Measurements from ENCODE around the gene GSC2.

GSC2 gene, protein sequence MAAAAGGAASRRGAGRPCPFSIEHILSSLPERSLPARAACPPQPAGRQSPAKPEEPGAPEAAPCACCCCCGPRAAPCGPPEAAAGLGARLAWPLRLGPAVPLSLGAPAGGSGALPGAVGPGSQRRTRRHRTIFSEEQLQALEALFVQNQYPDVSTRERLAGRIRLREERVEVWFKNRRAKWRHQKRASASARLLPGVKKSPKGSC

GRCh38 chr22:19149991-19150390, at the start of gene GSC2:
GSC2 (minus strand) TSS chr22:19150292; CDS start chr22:19150283, 9 bp downstream.
- DNase-seq, result no peak

DNA sequence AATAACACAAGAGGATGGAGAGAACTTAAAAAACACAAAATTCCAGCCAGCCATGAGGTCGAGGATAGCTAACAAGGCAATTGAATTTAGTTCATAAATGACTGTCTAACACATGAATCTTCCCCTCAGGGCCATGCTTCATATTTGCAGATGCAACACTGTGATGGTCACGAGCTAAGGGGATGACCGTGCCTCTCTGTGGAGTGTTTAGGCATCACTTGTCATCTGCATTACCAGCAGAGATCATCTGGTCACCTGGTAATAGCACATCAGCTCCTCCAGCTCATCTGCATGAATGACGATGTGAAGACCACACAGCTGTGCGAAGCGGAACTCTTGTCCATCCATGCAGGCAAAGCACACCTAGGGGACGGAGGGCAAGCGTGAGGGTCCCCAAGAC, 49.4 kb upstream of the GSC2 start:
- no peak for DNase-seq

DNA sequence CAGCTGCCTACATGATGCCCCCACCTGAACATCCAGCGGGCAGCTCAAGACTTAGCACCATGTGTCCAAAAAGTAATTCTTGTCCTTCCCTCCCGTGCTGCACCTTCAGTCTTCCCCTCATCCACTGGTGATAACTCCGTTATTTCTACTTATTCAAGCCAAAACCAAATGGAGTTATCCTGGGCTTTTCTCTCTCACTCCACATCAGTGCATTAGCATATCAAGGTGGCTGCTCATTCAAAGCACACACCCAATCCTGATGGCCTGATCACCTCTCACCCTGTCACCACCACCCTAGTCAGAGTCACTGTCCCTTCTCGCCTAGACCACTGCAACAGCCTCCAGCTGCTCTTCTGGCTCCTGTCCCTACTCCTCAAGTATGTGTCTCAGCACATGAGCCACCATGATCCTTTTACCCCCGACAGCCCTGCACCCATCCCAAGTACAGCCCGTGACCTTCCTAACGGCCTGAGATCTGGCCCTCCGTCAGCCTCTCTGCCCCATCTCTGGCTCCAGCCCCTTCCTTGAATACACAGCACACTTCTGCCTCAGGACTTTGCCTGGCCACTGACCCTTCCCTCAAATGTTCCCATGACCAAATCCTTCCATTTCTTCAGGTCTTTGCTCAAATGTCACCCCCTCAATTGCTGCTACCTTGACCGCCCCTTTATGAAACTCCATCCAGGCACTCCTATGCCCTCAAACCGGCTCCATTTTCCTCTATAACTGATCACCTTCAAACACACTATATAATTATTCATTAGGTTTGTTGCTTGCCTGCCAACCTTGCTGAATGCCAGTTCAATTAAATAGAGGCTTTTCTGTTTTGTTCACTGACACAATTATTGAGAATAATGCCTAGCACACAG, 48.1 kb upstream of the GSC2 start:
- DNase-seq, result no peak

GRCh38 chr22:19196841-19197612, 46.9 kb upstream of the GSC2 start:
- DNase-seq, result no peak

DNA sequence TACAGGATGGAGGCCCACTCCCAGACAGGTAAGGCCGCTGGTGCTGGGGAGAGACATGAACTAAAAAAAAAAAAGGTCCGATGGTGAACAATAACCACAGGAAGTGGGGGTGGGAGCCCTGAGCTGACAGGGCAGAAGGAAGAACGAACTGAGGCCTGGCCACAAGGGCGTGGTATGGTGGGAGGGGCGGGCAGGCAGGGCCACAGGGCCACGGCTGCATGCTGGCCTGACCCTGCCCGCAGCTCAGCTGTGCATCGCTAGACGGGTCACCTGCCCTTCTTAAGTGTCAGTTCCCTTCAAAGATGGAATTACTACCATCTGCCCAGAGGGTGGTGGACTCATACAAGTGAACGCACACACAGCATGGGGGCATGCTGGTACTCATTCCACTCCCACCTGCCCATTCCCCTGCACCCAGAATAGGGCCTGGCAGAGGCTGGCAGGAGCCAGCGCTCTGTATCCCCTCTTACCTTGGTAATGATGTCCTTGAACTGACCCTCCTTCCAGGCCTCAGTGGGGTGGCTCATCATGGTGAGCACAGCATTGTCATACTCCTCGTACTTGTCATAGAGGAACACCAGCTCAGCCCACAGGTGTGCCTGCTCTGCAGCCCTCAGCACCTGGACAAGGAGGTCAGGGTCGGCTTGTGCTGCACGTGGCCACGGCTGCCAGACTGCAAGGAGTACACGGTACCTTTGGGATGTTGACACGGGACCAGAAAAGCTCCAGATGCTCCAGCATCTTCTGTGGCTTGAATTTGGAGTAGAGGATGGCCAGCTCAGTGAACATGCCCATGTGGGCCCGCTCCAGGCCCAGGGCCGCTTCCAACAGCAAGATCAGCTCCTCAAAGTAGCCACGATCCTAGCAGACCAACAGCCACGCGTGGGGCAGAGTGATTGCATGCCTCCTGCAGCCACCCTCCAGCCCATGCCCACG, 46.0 kb upstream of the GSC2 start:
- DNase-seq, result no peak

DNA sequence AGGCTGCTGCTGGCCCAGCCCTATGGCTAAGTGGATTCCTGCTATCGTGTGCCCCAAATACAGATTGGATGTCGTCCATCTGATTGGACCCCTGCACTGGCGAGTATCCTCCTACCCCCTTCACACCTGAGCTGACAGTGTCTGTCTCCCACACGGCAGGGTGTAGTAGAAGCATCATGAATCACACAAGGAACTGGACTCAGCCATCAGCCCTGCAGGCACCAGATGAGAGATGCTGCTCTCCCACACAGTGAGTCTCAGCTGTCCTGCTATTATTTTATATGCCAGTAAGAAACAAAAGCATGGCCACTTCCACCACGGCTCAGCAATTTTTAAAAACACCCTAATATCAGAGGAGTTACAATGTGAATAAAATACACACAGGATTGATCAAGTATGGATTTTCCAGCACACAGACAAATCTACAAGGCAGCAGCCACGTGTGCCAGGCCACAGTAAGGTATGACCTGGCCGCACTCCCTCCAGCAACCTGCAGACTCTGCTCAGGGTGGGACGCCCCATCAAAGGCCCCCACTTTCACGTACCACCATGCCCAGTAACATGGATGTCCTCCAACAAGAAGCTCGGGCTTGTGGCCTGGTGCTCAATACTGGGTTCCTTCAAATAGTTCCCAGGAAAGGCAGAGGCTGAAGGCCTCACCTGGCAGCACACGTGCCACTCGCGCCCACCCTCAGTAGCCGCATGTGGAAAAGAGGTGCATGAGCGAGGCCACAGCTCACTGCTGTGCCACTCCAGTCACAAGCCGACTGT, 44.9 kb upstream of the GSC2 start:
- DNase-seq, result no peak

DNA sequence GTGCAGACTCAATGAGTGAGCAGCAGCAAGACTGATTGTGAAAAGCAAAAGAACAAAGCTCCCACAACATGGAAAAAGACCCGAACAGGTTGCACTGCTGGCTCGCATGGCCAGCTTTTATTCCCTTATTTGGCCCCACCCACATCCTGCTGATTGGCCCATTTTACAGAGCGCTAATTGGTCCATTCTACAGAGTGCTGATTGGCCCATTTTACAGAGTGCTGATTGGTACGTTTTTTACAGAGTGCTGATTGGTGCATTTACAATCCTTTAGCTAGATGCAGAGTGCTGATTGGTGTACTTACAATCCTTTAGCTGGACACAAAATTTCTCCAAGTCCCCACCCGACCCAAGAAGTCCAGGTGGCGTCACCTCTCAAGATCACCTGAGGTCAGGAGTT, 43.8 kb upstream of the GSC2 start:
- DNase-seq, result no peak

- no peak for DNase-seq
Observed at GRCh38 chr22:19187716-19188563, 37.8 kb upstream of the GSC2 start.

GRCh38 chr22:19184276-19184997, 34.3 kb upstream of the GSC2 start:
- no peak for DNase-seq

DNA sequence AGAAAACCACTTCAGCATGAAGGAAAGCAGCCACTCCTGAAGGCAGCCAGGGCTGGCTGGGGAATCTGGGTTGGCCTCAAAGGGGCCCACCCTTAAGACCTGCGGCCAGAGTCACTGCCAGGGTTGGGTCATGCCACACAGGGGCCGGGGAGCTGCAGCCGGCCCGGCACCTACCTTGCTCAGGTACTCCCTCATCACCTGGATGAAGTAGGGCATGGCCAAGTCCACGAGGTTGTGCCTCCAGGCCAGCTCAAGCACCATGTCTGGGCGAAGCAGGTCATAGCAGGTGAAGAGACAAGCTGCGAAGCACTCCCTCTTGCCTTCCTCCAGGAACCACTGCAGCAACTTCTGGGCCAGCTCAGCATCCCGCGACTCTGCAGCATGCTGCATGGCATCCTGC, 33.1 kb upstream of the GSC2 start:
- DNase-seq, result no peak

GRCh38 chr22:19182472-19183157, 32.5 kb upstream of the GSC2 start:
- no peak for DNase-seq

DNA sequence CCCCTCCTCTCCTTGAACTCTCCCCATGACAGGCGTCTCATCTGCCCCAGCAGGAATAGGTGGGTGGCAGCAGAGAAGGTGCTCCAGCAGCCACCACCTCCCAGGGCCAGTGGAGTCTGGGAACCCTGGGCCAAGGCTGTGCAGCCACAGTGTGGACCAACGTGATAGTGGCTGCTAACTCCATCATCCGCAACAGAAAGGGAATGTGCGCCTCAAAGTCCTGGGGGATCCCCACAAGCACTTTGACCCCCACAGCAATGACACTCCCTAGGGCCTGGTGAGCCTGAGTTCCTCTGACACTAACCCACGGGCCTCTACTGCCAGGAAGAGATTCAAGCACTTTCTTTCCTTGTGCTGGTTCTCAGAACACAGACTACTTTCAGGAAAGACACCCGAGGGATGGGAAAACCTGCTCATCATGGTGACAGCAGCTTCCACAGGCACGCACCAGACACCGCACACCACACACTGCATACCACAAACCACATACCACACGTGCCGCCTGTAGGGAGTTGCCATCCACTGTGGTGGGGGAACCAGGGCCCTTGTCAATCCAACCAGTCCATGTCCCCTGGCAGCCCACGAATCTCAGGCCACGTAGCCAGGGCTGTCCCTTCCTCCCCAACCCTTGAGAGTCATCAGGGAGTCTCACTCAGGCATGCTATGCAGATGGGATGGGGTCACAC, 31.8 kb upstream of the GSC2 start:
- DNase-seq, result no peak

- DNase-seq, result no peak
Observed at GRCh38 chr22:19180740-19181410, 30.8 kb upstream of the GSC2 start.

DNA sequence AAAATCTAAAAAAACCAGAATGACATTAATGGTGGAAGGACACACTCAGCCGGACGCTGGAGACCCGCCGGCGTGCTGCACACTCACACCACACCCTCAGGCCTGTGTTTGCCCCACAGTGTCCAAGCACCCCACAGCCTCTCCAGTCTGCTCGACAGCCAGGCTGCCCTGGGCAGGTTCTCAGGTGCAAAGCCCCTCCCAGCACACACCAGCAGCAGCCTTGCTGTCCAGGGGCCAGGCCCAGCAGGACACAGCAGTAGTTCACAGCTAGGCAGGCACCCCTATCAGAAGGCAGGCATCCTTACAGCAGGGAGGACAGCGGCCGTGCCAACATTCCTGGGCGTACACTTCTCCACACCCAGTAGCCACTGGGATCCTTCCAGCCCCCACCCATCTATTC, 30.1 kb upstream of the GSC2 start:
- no peak for DNase-seq

- peak; percentile 57 for DNase-seq
Observed at GRCh38 chr22:19179497-19180048, 29.5 kb upstream of the GSC2 start.

GRCh38 chr22:19178657-19179496, 28.8 kb upstream of the GSC2 start, which contains the start of gene SLC25A1:
SLC25A1 (minus strand) TSS chr22:19178736; CDS start chr22:19178673, 63 bp downstream.
- DNase-seq, result peak; percentile 95

Data from CD4-positive, alpha-beta T cell treated with Interleukin-17A for 4 hours (primary cell).